Glutamatergic neuron (in vitro differentiated cells): ENCODE data around the gene RPL26. TPM values are rescaled to one million over a fixed set of nuclear protein-coding genes. Genes with fewer than 3 reads are reported as not detected.
"Not testable (repeated sequence)": the region's sequence is repeated elsewhere in the genome, so short reads cannot be mapped to it uniquely, and the experiment has no call there.

ENCODE experiments used
- DNase-seq: peaks from one replicate; pipeline ENCODE4 v3.0.0; 2022
- H3K27ac Mint-ChIP-seq: one replicate; pipeline ENCODE4 v1.8.0; 2020; ENCODE audit warnings: mild to moderate bottlenecking, mixed read lengths, inconsistent platforms; ENCODE audit not compliant: unreplicated experiment
- H3K27me3 Mint-ChIP-seq: one replicate; pipeline ENCODE4 v1.8.0; 2020; ENCODE audit warnings: mild to moderate bottlenecking, moderate library complexity, mixed read lengths, inconsistent platforms; ENCODE audit not compliant: unreplicated experiment
- H3K36me3 Mint-ChIP-seq: one replicate; pipeline ENCODE4 v1.8.0; 2020; ENCODE audit warnings: mild to moderate bottlenecking, mixed read lengths, inconsistent platforms; ENCODE audit not compliant: unreplicated experiment
- H3K4me1 Mint-ChIP-seq: one replicate; pipeline ENCODE4 v1.8.0; 2020; ENCODE audit warnings: mild to moderate bottlenecking, low read depth, mixed read lengths, inconsistent platforms; ENCODE audit not compliant: unreplicated experiment
- H3K4me3 Mint-ChIP-seq: one replicate; pipeline ENCODE4 v1.8.0; 2020; ENCODE audit warnings: mild to moderate bottlenecking, mixed read lengths, inconsistent platforms; ENCODE audit not compliant: unreplicated experiment
- H3K9me3 Mint-ChIP-seq: one replicate; pipeline ENCODE4 v1.8.0; 2020; ENCODE audit warnings: mild to moderate bottlenecking, moderate library complexity, mixed read lengths, inconsistent platforms; ENCODE audit not compliant: unreplicated experiment
- CTCF ChIP-seq: fragments of 200-600 bp; sonication (generic); IDR thresholded peaks from one replicate; pipeline ENCODE4 v1.5.0; 2021; ENCODE audit not compliant: partially characterized antibody, unreplicated experiment
- total RNA-seq: library from RNA; stranded (reverse); fragmentation: NEBNext Ultra II Directional; extraction: Animal tissue kit (Norgen Biotek cat#: 25700); gene quantifications from one replicate; pipeline ENCODE4 v1.2.1, GENCODE V29; 2021; ENCODE audit not compliant: unreplicated experiment

Gene RPL26
- total RNA-seq, 1 donor from 2014 or later = 941 TPM

- no peak for TF ChIP-seq CTCF
These were observed 14.6 kb upstream of the RPL26 start, which contains the start of gene RNF222 for GRCh38 chr17:8397636-8398035. RNF222 (minus strand) TSS chr17:8397827; CDS start chr17:8393461, 4,366 bp downstream.

GRCh38 chr17:8394497-8394896 is 11.5 kb upstream of the RPL26 start:
- not testable (repeated sequence) for DNase-seq, H3K27ac Mint-ChIP-seq, H3K4me1 Mint-ChIP-seq, H3K27me3 Mint-ChIP-seq, H3K4me3 Mint-ChIP-seq, H3K36me3 Mint-ChIP-seq, H3K9me3 Mint-ChIP-seq

More at GRCh38 chr17:8397636-8398035, 14.6 kb upstream of the RPL26 start, which contains the start of gene RNF222:
- H3K4me1 Mint-ChIP-seq = no peaks in the 10 kb centered on the region
- no peaks in the 10 kb centered on the region for H3K9me3 Mint-ChIP-seq
- H3K27ac Mint-ChIP-seq = no peak within 1 kb of the TSS
- H3K27me3 Mint-ChIP-seq = peaks cover 4% of the 10 kb centered on the region
- DNase-seq = no peak
- H3K4me3 Mint-ChIP-seq = no peak within 1 kb of the TSS
- no peaks in the 10 kb centered on the region for H3K36me3 Mint-ChIP-seq

- no peak for DNase-seq
- Mint-ChIP-seq H3K36me3 (no peaks in the 10 kb centered on the region), H3K4me1 (no peaks in the 10 kb centered on the region), H3K9me3 (no peaks in the 10 kb centered on the region), H3K27ac (no peak overlapping the region), H3K4me3 (no peak overlapping the region), H3K27me3 (peaks cover 4% of the 10 kb centered on the region)
- TF ChIP-seq CTCF = no peak
These were observed 10.7 kb upstream of the RPL26 start for GRCh38 chr17:8393470-8394231.

- Mint-ChIP-seq H3K27me3 (peaks cover 4% of the 10 kb centered on the region), H3K9me3 (no peaks in the 10 kb centered on the region)
- TF ChIP-seq CTCF = no peak
These were observed 9.9 kb upstream of the RPL26 start for GRCh38 chr17:8392674-8393469.

GRCh38 chr17:8392274-8392673 is 9.3 kb upstream of the RPL26 start:
- H3K4me1 Mint-ChIP-seq = no peaks in the 10 kb centered on the region

More at GRCh38 chr17:8392674-8393469, 9.9 kb upstream of the RPL26 start:
- Mint-ChIP-seq H3K4me3 (no peak overlapping the region), H3K27ac (no peak overlapping the region), H3K4me1 (no peaks in the 10 kb centered on the region), H3K36me3 (no peaks in the 10 kb centered on the region)
- DNase-seq = no peak

More at GRCh38 chr17:8392274-8392673, 9.3 kb upstream of the RPL26 start:
- H3K27ac Mint-ChIP-seq = no peak overlapping the region
- no peak for DNase-seq
- H3K4me3 Mint-ChIP-seq = no peak overlapping the region
- no peak for TF ChIP-seq CTCF
- H3K36me3 Mint-ChIP-seq = no peaks in the 10 kb centered on the region
- no peaks in the 10 kb centered on the region for H3K9me3 Mint-ChIP-seq
- peaks cover 2% of the 10 kb centered on the region for H3K27me3 Mint-ChIP-seq
